H1 (cell line): ENCODE data around the gene SPAG8. TPM values are rescaled to one million over a fixed set of nuclear protein-coding genes. Genes with fewer than 3 reads are reported as not detected.

Experiments used
- CTCF ChIA-PET: fragments of 300-600 bp; sonication (Branson Sonifier 250); formaldehyde crosslinking; loops from one replicate; lab custom pipeline; 2021; ENCODE audit not compliant: partially characterized antibody; lab: Charles Lee
- POLR2A ChIA-PET: fragments of 300-600 bp; sonication (Branson Sonifier 250); formaldehyde crosslinking; loops from one replicate; lab custom pipeline; 2021; ENCODE audit warnings: inconsistent platforms; ENCODE audit not compliant: partially characterized antibody; lab: Charles Lee
- DNase-seq, 2 experiments: peaks; one replicate each; pipeline versions ENCODE4 v3.0.0 to v3.0.0-alpha.2; 2010 to 2022; ENCODE audit warnings: low spot score in 2 of 2, low read depth in 1 of 2, mixed read lengths in 1 of 2
- FAIRE-seq: peaks from 2 replicates; lab custom pipeline; 2011; peaks lifted over from hg19 to GRCh38; lab: Jason Lieb, UNC
- H2AFZ ChIP-seq: 2 replicates; pipeline ENCODE4 v1.8.1; 2012; ENCODE audit warnings: low read length, inconsistent platforms
- H2AK5ac ChIP-seq: 2 replicates; pipeline ENCODE4 v1.6.1; 2013; ENCODE audit warnings: low read depth, low read length
- H2BK120ac ChIP-seq: replicated peaks from 2 replicates; pipeline ENCODE3; 2013; ENCODE audit warnings: low read depth, low read length, inconsistent platforms
- H2BK12ac ChIP-seq: 2 replicates; pipeline ENCODE4 v1.6.1; 2013; ENCODE audit warnings: low read depth, low read length
- H2BK15ac ChIP-seq: 2 replicates; pipeline ENCODE4 v1.6.1; 2013; ENCODE audit warnings: low read length
- H2BK20ac ChIP-seq: 2 replicates; pipeline ENCODE4 v1.6.1; 2013; ENCODE audit warnings: low read length
- H2BK5ac ChIP-seq: 2 replicates; pipeline ENCODE4 v1.6.1; 2013; ENCODE audit warnings: low read depth, low read length
- H3K14ac ChIP-seq: 2 replicates; pipeline ENCODE4 v1.6.1; 2013; ENCODE audit warnings: inconsistent platforms; ENCODE audit not compliant: insufficient read length
- H3K18ac ChIP-seq: 2 replicates; pipeline ENCODE4 v1.6.1; 2013; ENCODE audit warnings: low read length; ENCODE audit errors: extremely low read depth
- H3K23ac ChIP-seq: 2 replicates; pipeline ENCODE4 v1.6.1; 2013; ENCODE audit warnings: inconsistent platforms; ENCODE audit not compliant: insufficient read length
- H3K23me2 ChIP-seq: 2 replicates; pipeline ENCODE4 v1.6.1; 2013; ENCODE audit warnings: low read depth, low read length
- H3K27ac ChIP-seq: 2 replicates; pipeline ENCODE4 v1.6.1; 2011; ENCODE audit warnings: low read depth, low read length, inconsistent platforms
- H3K27me3 ChIP-seq, 4 experiments: replicated peaks in 1 of 4; 1 replicate in 1 of 4; 2 replicates in 3 of 4; pipeline versions ENCODE4 v1.6.1 to v1.8.1; 2011 to 2013; ENCODE audit warnings: low read length in 3 of 4, mild to moderate bottlenecking in 3 of 4, inconsistent platforms in 2 of 4, mixed read lengths in 2 of 4, moderate library complexity in 1 of 4; ENCODE audit not compliant: control insufficient read depth in 3 of 4, insufficient read depth in 3 of 4; ENCODE audit errors: extremely low read depth in 1 of 4
- H3K36me3 ChIP-seq, 4 experiments: 2 replicates each; pipeline versions ENCODE4 v1.6.1 to v1.8.1; 2011 to 2013; ENCODE audit warnings: mild to moderate bottlenecking in 4 of 4, low read length in 3 of 4, moderate library complexity in 2 of 4, control low read depth in 1 of 4, inconsistent platforms in 1 of 4; ENCODE audit not compliant: insufficient read depth in 4 of 4, control insufficient read depth in 2 of 4
- H3K4ac ChIP-seq: replicated peaks from 2 replicates; pipeline ENCODE3; 2013; ENCODE audit warnings: low read length, low read depth, mixed read lengths, inconsistent platforms; ENCODE audit not compliant: insufficient read length
- H3K4me1 ChIP-seq, 4 experiments: replicated peaks in 1 of 4; 1 replicate in 1 of 4; 2 replicates in 3 of 4; pipeline versions ENCODE4 v1.6.1 to v1.8.1; 2011 to 2013; ENCODE audit warnings: low read length in 3 of 4, inconsistent platforms in 2 of 4, mixed read lengths in 1 of 4; ENCODE audit not compliant: insufficient read depth in 4 of 4, control insufficient read depth in 3 of 4
- H3K4me2 ChIP-seq, 2 experiments: 2 replicates each; pipeline versions ENCODE4 v1.6.1 to v1.8.1; 2011 to 2013; ENCODE audit warnings: low read depth in 2 of 2, low read length in 2 of 2, control low read depth in 1 of 2, inconsistent platforms in 1 of 2, mild to moderate bottlenecking in 1 of 2; ENCODE audit not compliant: insufficient read depth in 1 of 2
- H3K4me3 ChIP-seq, 4 experiments: fragments of 200-600, 300-600 bp in 1 of 4; sonication (generic), shearing (Covaris generic), sonication (Bioruptor Twin) in 1 of 4; 2 replicates each; pipeline versions ENCODE4 v1.5.1 to v1.8.1; 2011 to 2016; ENCODE audit warnings: low read length in 4 of 4, low read depth in 3 of 4, control low read depth in 2 of 4, inconsistent platforms in 2 of 4, mild to moderate bottlenecking in 2 of 4, mixed read lengths in 1 of 4, moderate library complexity in 1 of 4; ENCODE audit not compliant: insufficient read depth in 2 of 4; ENCODE audit errors: extremely low read depth in 1 of 4
- H3K56ac ChIP-seq: replicated peaks from 2 replicates; pipeline ENCODE3; 2013; ENCODE audit warnings: low read depth, mild to moderate bottlenecking, mixed read lengths, low read length, inconsistent platforms; ENCODE audit not compliant: insufficient read length
- H3K79me1 ChIP-seq: 2 replicates; pipeline ENCODE4 v1.6.1; 2013; ENCODE audit warnings: low read depth, low read length, control low read depth
- H3K79me2 ChIP-seq, 2 experiments: 2 replicates each; pipeline versions ENCODE4 v1.6.1 to v1.8.1; 2012 to 2013; ENCODE audit warnings: low read length in 2 of 2, mild to moderate bottlenecking in 2 of 2, inconsistent platforms in 1 of 2; ENCODE audit not compliant: insufficient read depth in 2 of 2, control insufficient read depth in 1 of 2
- H3K9ac ChIP-seq, 4 experiments: replicated peaks in 1 of 4; 1 replicate in 1 of 4; 2 replicates in 3 of 4; pipeline versions ENCODE4 v1.6.1 to v1.8.1; 2011 to 2013; ENCODE audit warnings: low read depth in 3 of 4, low read length in 3 of 4, control low read depth in 2 of 4, mild to moderate bottlenecking in 2 of 4, moderate library complexity in 2 of 4, inconsistent platforms in 1 of 4; ENCODE audit errors: extremely low read depth in 1 of 4
- H3K9me3 ChIP-seq, 2 experiments: 2 replicates each; pipeline versions ENCODE4 v1.6.1 to v1.8.1; 2012 to 2013; ENCODE audit warnings: mild to moderate bottlenecking in 2 of 2, moderate library complexity in 2 of 2, control low read depth in 1 of 2, inconsistent platforms in 1 of 2, low read depth in 1 of 2, low read length in 1 of 2, mixed read lengths in 1 of 2; ENCODE audit not compliant: insufficient read depth in 2 of 2
- H4K20me1 ChIP-seq, 2 experiments: replicated peaks in 1 of 2; 2 replicates each; pipeline versions ENCODE3 to v1.8.1; 2011 to 2013; ENCODE audit warnings: inconsistent platforms in 2 of 2, low read length in 2 of 2, mild to moderate bottlenecking in 1 of 2; ENCODE audit not compliant: insufficient read depth in 2 of 2, control insufficient read depth in 1 of 2
- H4K5ac ChIP-seq: 2 replicates; pipeline ENCODE4 v1.6.1; 2013; ENCODE audit warnings: low read length, low read depth, mixed read lengths, inconsistent platforms; ENCODE audit not compliant: insufficient read length
- H4K8ac ChIP-seq: 2 replicates; pipeline ENCODE4 v1.8.0; 2013; ENCODE audit warnings: mild to moderate bottlenecking, moderate library complexity, low read length, inconsistent platforms; ENCODE audit not compliant: insufficient read depth; ENCODE audit errors: extremely low read depth
- H4K91ac ChIP-seq: replicated peaks from 2 replicates; pipeline ENCODE3; 2013; ENCODE audit warnings: low read length, mixed read lengths, inconsistent platforms; ENCODE audit not compliant: insufficient read length
- BACH1 ChIP-seq: IDR thresholded peaks from 2 replicates; pipeline ENCODE4 v1.6.1; 2012; ENCODE audit warnings: low read length, improper control_type of control experiment
- CREB1 ChIP-seq: IDR thresholded peaks from 2 replicates; pipeline ENCODE4 v1.6.1; 2012; ENCODE audit warnings: inconsistent platforms
- KDM1A ChIP-seq: fragments of 200-600, 300-600 bp; sonication (generic); IDR thresholded peaks from 2 replicates; pipeline ENCODE4 v1.7.1; 2016; ENCODE audit warnings: mild to moderate bottlenecking, low read length, borderline replicate concordance
- RAD21 ChIP-seq, 2 experiments: IDR thresholded peaks in 1 of 2; conservative IDR thresholded peaks in 1 of 2; 2 replicates each; pipeline ENCODE4 v1.6.1; 2011; ENCODE audit warnings: low read depth in 2 of 2, low read length in 2 of 2, improper control_type of control experiment in 1 of 2, inconsistent platforms in 1 of 2, mild to moderate bottlenecking in 1 of 2, moderate library complexity in 1 of 2
- RBBP5 ChIP-seq: IDR thresholded peaks from 2 replicates; pipeline ENCODE4 v1.7.1; 2012; ENCODE audit warnings: low read depth, mild to moderate bottlenecking, inconsistent platforms, low read length, moderate library complexity, borderline replicate concordance
- WGBS, 2 experiments: shearing (Covaris generic) in 1 of 2; methylation state at CpG; one replicate each; pipeline versions ENCODE4 v1.1.6 to v1.1.7; 2013 to 2015; ENCODE audit warnings: low lambda C conversion rate in 2 of 2, mixed read lengths in 2 of 2, inconsistent platforms in 1 of 2, low coverage in 1 of 2, missing lambda C conversion rate in 1 of 2; ENCODE audit not compliant: insufficient replicate concordance in 2 of 2, insufficient coverage in 1 of 2, insufficient read length in 1 of 2; ENCODE audit errors: extremely low coverage in 1 of 2, missing lambda C conversion rate in 1 of 2; 5-methylcytosine and 5-hydroxymethylcytosine counted together
- polyA plus RNA-seq, 7 experiments: library from polyadenylated mRNA; depleted of rRNA in 3 of 7; stranded (reverse) in 5 of 7; unstranded in 2 of 7; fragments of >200 nt in 5 of 7; fragments of 200-250 nt in 2 of 7; gene quantifications; 1 replicate in 5 of 7; 2 replicates in 1 of 7; 4 replicates in 1 of 7; pipeline versions ENCODE4 v1.2.1 to v1.2.3, GENCODE V29; 2011 to 2013; ENCODE audit warnings: missing spikeins in 2 of 7, mixed read lengths in 2 of 7
- total RNA-seq: library from RNA; stranded (reverse); fragmentation: NEBNext Ultra II Directional; extraction: Animal tissue kit (Norgen Biotek cat#: 25700); gene quantifications from 2 replicates; pipeline ENCODE4 v1.2.1, GENCODE V29; 2021
- TF ChIP-seq, protein P1 (sequence below), 3 experiments: IDR thresholded peaks; 1 replicate in 2 of 3; 2 replicates in 1 of 3; pipeline versions ENCODE4 v1.5.1 to v1.6.1; 2011; ENCODE audit warnings: low read length in 3 of 3, mild to moderate bottlenecking in 3 of 3, inconsistent platforms in 2 of 3, low read depth in 1 of 3, moderate library complexity in 1 of 3; ENCODE audit not compliant: insufficient read depth in 1 of 3; ENCODE audit errors: control extremely low read depth in 1 of 3

SPAG8 gene
- total and polyA plus RNA-seq, 2 of the 8 experiments (the other 6 are each of a cell fraction or from before 2014, with no cell fraction given): 0.37 to 0.44 TPM

GRCh38 chr9:35826071-35826701, 14.1 kb upstream of the SPAG8 start:
- no peak overlapping the region for H3K27ac ChIP-seq
- no peak overlapping the region for H3K4ac ChIP-seq
- no peak overlapping the region for H4K5ac ChIP-seq
- no peak overlapping the region for H3K9ac ChIP-seq
- WGBS, 2 experiments: 68% methylated on average over 4 of the region's 4 CpGs; no CpG with 5 or more reads in 1 of the 2 experiments
- H4K20me1 ChIP-seq: no peaks in the 10 kb centered on the region
- H2AK5ac ChIP-seq: no peak overlapping the region
- 0 out of 2 replicates have a peak overlapping the region, but pooled peaks have one; percentile 24 for H2BK20ac ChIP-seq
- peak overlapping the region; percentile 73; the same call in 1 of the 2 replicates for H2BK5ac ChIP-seq
- H2AFZ ChIP-seq: peak overlapping the region; percentile 68
- H3K27me3 ChIP-seq: no peaks in the 10 kb centered on the region
- POLR2A ChIA-PET: interaction anchor here (0.6 to 1.3 kb wide), 2 partner anchors 12 to 20 kb away, joined by 4 read pairs; partner anchors contain the start of gene HINT2
- H3K4me1 ChIP-seq: peaks cover 2 to 18% (median 9%) of the 10 kb centered on the region in 4 experiments; a peak in 6 of 7 replicates
- H4K91ac ChIP-seq: peak overlapping the region; percentile 78
- no peaks in the 10 kb centered on the region for H3K9me3 ChIP-seq
- no peak overlapping the region for H3K4me2 ChIP-seq
- no peaks in the 10 kb centered on the region for H3K79me2 ChIP-seq
- DNase-seq (peak in 1 of 2 experiments; percentile 58), FAIRE-seq (peak; percentile 85)
- no peaks in the 10 kb centered on the region for H3K79me1 ChIP-seq
- CTCF ChIA-PET: interaction anchor here (0.5 to 10.6 kb wide), 48 partner anchors 8 to 687 kb away, joined by 3 to 172 read pairs (median 4); partner anchors contain the start of genes CREB3, GBA2, HINT2 and HRCT1
- H3K56ac ChIP-seq: no peak overlapping the region
- TF ChIP-seq BACH1 (no peak), KDM1A (no peak), RAD21 (IDR thresholded peaks at IDR 0.05 in 1 of 2, conservative IDR thresholded peaks at IDR 0.05 in 1 of 2; ENCODE audit: low read depth in 2 of 2, low read length in 2 of 2) (peak; percentile 62 to 69), CREB1 (no peak), RBBP5 (no peak)
- TF ChIP-seq, protein P1, sequence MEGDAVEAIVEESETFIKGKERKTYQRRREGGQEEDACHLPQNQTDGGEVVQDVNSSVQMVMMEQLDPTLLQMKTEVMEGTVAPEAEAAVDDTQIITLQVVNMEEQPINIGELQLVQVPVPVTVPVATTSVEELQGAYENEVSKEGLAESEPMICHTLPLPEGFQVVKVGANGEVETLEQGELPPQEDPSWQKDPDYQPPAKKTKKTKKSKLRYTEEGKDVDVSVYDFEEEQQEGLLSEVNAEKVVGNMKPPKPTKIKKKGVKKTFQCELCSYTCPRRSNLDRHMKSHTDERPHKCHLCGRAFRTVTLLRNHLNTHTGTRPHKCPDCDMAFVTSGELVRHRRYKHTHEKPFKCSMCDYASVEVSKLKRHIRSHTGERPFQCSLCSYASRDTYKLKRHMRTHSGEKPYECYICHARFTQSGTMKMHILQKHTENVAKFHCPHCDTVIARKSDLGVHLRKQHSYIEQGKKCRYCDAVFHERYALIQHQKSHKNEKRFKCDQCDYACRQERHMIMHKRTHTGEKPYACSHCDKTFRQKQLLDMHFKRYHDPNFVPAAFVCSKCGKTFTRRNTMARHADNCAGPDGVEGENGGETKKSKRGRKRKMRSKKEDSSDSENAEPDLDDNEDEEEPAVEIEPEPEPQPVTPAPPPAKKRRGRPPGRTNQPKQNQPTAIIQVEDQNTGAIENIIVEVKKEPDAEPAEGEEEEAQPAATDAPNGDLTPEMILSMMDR (IDR thresholded peaks at IDR 0.05; ENCODE audit: control extremely low read depth in 1 of 3, insufficient read depth in 1 of 3, low read depth in 1 of 3, low read length in 3 of 3): peak; percentile 34 to 78 (median 59)
- peak overlapping the region; percentile 84; the same call in 1 of the 2 replicates for H2BK12ac ChIP-seq
- 0 out of 2 replicates have a peak overlapping the region, but pooled peaks have one; percentile 88 for H2BK15ac ChIP-seq
- H4K8ac ChIP-seq: no peak overlapping the region
- H3K23me2 ChIP-seq: peaks cover 10% of the 10 kb centered on the region
- H2BK120ac ChIP-seq: peak overlapping the region; percentile 68
- no peak overlapping the region for H3K14ac ChIP-seq
- no peak overlapping the region for H3K4me3 ChIP-seq
- no peak overlapping the region for H3K18ac ChIP-seq
- H3K36me3 ChIP-seq: no peaks in the 10 kb centered on the region
- no peak overlapping the region for H3K23ac ChIP-seq
